ENCODE data around the gene TAMALIN.

The TAMALIN gene

DNA sequence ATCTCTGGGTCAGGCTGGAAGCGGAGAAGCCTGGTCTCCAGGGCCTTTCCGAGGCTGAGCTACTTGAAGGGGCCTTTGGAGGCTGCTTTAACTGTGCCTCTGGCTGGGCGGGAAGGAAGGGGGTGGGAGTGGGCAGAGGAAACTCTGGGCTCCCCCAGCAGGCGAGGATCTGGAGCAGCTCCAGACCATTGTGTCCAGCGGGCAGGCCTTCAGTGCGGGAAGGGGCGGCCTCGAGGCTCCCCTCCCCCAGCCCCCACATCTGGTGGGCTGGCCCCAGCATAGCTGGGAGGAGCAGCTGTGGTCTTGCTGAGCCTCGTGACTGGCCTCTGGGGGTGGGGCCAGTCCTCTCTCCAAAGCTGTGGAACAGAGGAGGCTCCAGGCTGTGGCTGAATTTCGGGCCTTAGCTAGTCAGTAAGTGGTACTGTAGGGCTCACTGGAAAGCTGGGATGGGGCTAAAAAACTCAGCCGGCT lies 3.4 kb downstream of the TAMALIN start:
- TF ChIP-seq POLR2A (IDR thresholded peaks at IDR 0.05; ENCODE audit: low read depth, low read length), result no peak
- DNase-seq (ENCODE audit: insufficient read length, low spot score) (no peak), FAIRE-seq (no peak)

GRCh38 chr12:52010692-52011601 lies 4.2 kb downstream of the TAMALIN start:
- DNase-seq (ENCODE audit: insufficient read length, low spot score) (no peak), FAIRE-seq (no peak)
- TF ChIP-seq POLR2A (IDR thresholded peaks at IDR 0.05; ENCODE audit: low read depth, low read length) (no peak), POU2F2 (IDR thresholded peaks at IDR 0.05; ENCODE audit: low read depth, low read length) (no peak), PAX5 (IDR thresholded peaks at IDR 0.05; ENCODE audit: insufficient read depth, low read length, severe bottlenecking) (no peak), POLR2AphosphoS5 (IDR thresholded peaks at IDR 0.05; ENCODE audit: low read depth, low read length) (no peak), SPI1 (IDR thresholded peaks at IDR 0.05; ENCODE audit: low read depth, low read length) (no peak), TAF1 (IDR thresholded peaks at IDR 0.05; ENCODE audit: low read depth, low read length) (no peak)

- TF ChIP-seq PAX5 (IDR thresholded peaks at IDR 0.05; ENCODE audit: insufficient read depth, low read length, severe bottlenecking) (no peak), TAF1 (IDR thresholded peaks at IDR 0.05; ENCODE audit: low read depth, low read length) (no peak), SPI1 (IDR thresholded peaks at IDR 0.05; ENCODE audit: low read depth, low read length) (no peak), POLR2A (IDR thresholded peaks at IDR 0.05; ENCODE audit: low read depth, low read length) (no peak), POLR2AphosphoS5 (IDR thresholded peaks at IDR 0.05; ENCODE audit: low read depth, low read length) (no peak), POU2F2 (IDR thresholded peaks at IDR 0.05; ENCODE audit: low read depth, low read length) (no peak)
- FAIRE-seq (no peak), DNase-seq (ENCODE audit: insufficient read length, low spot score) (no peak)
Measured at GRCh38 chr12:52011602-52012214, 5.0 kb downstream of the TAMALIN start.

GRCh38 chr12:52013626-52014310 lies 7.0 kb downstream of the TAMALIN start:
- TF ChIP-seq POU2F2 (IDR thresholded peaks at IDR 0.05; ENCODE audit: low read depth, low read length), result no peak
- TF ChIP-seq POLR2A (IDR thresholded peaks at IDR 0.05; ENCODE audit: low read depth, low read length), result no peak
- TF ChIP-seq TAF1 (IDR thresholded peaks at IDR 0.05; ENCODE audit: low read depth, low read length), result no peak
- TF ChIP-seq PAX5 (IDR thresholded peaks at IDR 0.05; ENCODE audit: insufficient read depth, low read length, severe bottlenecking), result no peak
- no peak for TF ChIP-seq SPI1 (IDR thresholded peaks at IDR 0.05; ENCODE audit: low read depth, low read length)
- no peak for TF ChIP-seq POLR2AphosphoS5 (IDR thresholded peaks at IDR 0.05; ENCODE audit: low read depth, low read length)
- DNase-seq (ENCODE audit: insufficient read length, low spot score), result no peak
- FAIRE-seq, result no peak

GRCh38 chr12:52014567-52015530 lies 8.1 kb downstream of the TAMALIN start:
- no peak for DNase-seq (ENCODE audit: insufficient read length, low spot score)
- no peak for TF ChIP-seq PAX5 (IDR thresholded peaks at IDR 0.05; ENCODE audit: insufficient read depth, low read length, severe bottlenecking)
- TF ChIP-seq TAF1 (IDR thresholded peaks at IDR 0.05; ENCODE audit: low read depth, low read length), result no peak
- no peak for FAIRE-seq

GRCh38 chr12:52015532-52016041 lies 8.8 kb downstream of the TAMALIN start:
- FAIRE-seq, result no peak

GRCh38 chr12:52018433-52019112 lies 11.8 kb downstream of the TAMALIN start:
- FAIRE-seq, result no peak

More at GRCh38 chr12:52015532-52016041, 8.8 kb downstream of the TAMALIN start:
- no peak for DNase-seq (ENCODE audit: insufficient read length, low spot score)
- TF ChIP-seq PAX5 (IDR thresholded peaks at IDR 0.05; ENCODE audit: insufficient read depth, low read length, severe bottlenecking) (no peak), SPI1 (IDR thresholded peaks at IDR 0.05; ENCODE audit: low read depth, low read length) (no peak), POLR2A (IDR thresholded peaks at IDR 0.05; ENCODE audit: low read depth, low read length) (no peak), TAF1 (IDR thresholded peaks at IDR 0.05; ENCODE audit: low read depth, low read length) (no peak)

DNA sequence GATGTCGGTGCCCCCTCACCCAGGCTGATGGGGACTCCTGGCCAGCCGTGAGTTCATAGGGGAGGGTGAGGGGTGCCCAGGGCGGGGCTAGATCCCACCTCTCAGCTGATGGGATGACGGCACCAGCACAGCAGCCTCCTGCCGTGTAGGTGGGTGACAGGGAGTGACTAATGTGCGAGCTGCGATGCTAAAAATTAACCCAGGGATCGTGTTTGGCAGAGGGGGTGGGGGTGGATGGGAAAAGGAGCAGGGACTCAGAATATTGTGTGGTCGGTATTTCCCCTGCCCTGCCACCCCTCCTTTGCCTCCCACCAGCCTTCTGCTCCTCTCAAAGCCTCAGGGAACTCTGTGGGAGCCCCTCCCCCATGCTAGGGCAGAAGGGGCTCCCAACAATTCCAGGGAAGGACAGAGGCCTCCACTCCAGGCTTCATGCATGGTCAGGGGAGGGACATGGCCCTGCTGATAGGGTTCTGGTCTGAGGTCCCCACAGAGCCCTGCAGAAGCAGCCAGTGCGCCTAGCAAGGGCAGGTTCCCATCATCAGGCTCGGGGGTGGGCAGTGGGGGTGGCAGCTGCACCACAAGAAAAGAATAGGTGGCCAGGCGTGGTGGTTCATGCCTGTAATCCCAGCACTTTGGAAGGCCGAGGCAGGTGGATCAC lies 12.5 kb downstream of the TAMALIN start:
- TF ChIP-seq TAF1 (IDR thresholded peaks at IDR 0.05; ENCODE audit: low read depth, low read length), result no peak
- FAIRE-seq (no peak), DNase-seq (ENCODE audit: insufficient read length, low spot score) (no peak)

More at GRCh38 chr12:52018433-52019112, 11.8 kb downstream of the TAMALIN start:
- no peak for TF ChIP-seq TAF1 (IDR thresholded peaks at IDR 0.05; ENCODE audit: low read depth, low read length)
- no peak for TF ChIP-seq PAX5 (IDR thresholded peaks at IDR 0.05; ENCODE audit: insufficient read depth, low read length, severe bottlenecking)
- no peak for TF ChIP-seq SPI1 (IDR thresholded peaks at IDR 0.05; ENCODE audit: low read depth, low read length)
- no peak for TF ChIP-seq POLR2A (IDR thresholded peaks at IDR 0.05; ENCODE audit: low read depth, low read length)
- no peak for TF ChIP-seq POU2F2 (IDR thresholded peaks at IDR 0.05; ENCODE audit: low read depth, low read length)
- no peak for TF ChIP-seq POLR2AphosphoS5 (IDR thresholded peaks at IDR 0.05; ENCODE audit: low read depth, low read length)
- DNase-seq (ENCODE audit: insufficient read length, low spot score), result no peak

All from GM12891 (cell line).